OCI-M2 (cell line): Measurements from ENCODE around the gene MDH1.

Experiments used
- DNase-seq: peaks from one replicate; lab custom pipeline; 2025; ENCODE audit not compliant: unreplicated experiment; lab: John Stamatoyannopoulos, UW

MDH1 gene

GRCh38 chr2:63628403-63628942 is 39.7 kb downstream of the MDH1 start:
- no peak for DNase-seq

GRCh38 chr2:63631501-63631900 is 42.7 kb downstream of the MDH1 start:
- DNase-seq: no peak

GRCh38 chr2:63632382-63632781 is 43.6 kb downstream of the MDH1 start:
- DNase-seq: no peak

GRCh38 chr2:63639344-63639743 is 50.6 kb downstream of the MDH1 start:
- no peak for DNase-seq

GRCh38 chr2:63642946-63643345 is 54.2 kb downstream of the MDH1 start:
- DNase-seq: no peak

GRCh38 chr2:63643486-63643885 is 54.7 kb downstream of the MDH1 start:
- no peak for DNase-seq

- DNase-seq: no peak
These were observed 59.9 kb downstream of the MDH1 start for GRCh38 chr2:63648632-63649031.

- DNase-seq: no peak
These were observed 61.1 kb downstream of the MDH1 start for GRCh38 chr2:63649829-63650228.

- no peak for DNase-seq
These were observed 62.0 kb downstream of the MDH1 start for GRCh38 chr2:63650756-63651155.

GRCh38 chr2:63651356-63651755 is 62.6 kb downstream of the MDH1 start:
- no peak for DNase-seq

- DNase-seq: no peak
These were observed 63.3 kb downstream of the MDH1 start for GRCh38 chr2:63651861-63652651.

- no peak for DNase-seq
These were observed 63.9 kb downstream of the MDH1 start for GRCh38 chr2:63652652-63652985.

GRCh38 chr2:63654959-63655358 is 66.2 kb downstream of the MDH1 start:
- DNase-seq: no peak
